CD1c-positive myeloid dendritic cell (primary cell): ENCODE data around the gene NUDT4.
"Not testable (repeated sequence)": the region's sequence is repeated elsewhere in the genome, so short reads cannot be mapped to it uniquely, and the experiment has no call there.

ENCODE experiments used
- DNase-seq: peaks from one replicate; pipeline ENCODE4 v3.0.0-alpha.2; 2016; ENCODE audit errors: extremely low spot score

NUDT4 gene

GRCh38 chr12:93368766-93369165, 9.0 kb upstream of the NUDT4 start:
- DNase-seq: no peak

DNA sequence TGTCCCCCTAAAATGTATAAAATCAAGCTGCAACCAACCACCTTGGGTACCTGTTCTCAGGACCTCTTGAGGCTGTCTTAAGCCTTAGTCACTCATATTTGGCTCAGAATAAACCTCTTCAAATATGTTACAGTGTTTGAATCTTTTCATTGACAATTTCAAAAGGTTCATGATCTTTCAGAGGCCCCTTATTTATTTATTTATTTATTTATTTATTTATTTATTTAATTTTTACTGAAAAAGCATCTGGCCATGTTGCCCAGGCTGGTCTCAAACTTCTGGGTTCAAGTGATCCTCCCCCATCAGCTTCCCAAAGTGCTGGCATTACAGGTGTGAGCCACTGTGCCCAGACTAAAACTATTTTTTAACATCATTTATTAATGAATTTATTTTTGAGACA, 8.2 kb upstream of the NUDT4 start:
- no peak for DNase-seq

DNA sequence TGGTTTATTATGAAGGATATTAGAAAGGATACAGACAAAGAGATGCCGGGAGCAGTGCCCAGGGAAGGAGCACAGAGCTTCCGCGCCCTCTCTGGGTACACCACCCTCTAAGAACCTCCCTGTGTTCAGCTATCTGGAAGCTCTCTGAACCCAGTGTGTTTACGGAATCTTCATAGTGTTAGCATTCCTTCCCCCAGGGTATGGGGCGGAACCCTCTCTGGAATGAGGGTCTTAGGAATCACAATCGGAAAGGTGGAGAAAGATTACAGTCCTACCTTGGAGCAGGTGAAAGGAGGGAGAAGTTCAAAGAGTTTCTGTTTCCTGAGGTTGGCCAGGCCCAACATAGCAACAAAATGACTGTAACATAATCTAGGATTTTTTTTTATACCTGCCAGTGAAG, 6.8 kb upstream of the NUDT4 start:
- no peak for DNase-seq

DNA sequence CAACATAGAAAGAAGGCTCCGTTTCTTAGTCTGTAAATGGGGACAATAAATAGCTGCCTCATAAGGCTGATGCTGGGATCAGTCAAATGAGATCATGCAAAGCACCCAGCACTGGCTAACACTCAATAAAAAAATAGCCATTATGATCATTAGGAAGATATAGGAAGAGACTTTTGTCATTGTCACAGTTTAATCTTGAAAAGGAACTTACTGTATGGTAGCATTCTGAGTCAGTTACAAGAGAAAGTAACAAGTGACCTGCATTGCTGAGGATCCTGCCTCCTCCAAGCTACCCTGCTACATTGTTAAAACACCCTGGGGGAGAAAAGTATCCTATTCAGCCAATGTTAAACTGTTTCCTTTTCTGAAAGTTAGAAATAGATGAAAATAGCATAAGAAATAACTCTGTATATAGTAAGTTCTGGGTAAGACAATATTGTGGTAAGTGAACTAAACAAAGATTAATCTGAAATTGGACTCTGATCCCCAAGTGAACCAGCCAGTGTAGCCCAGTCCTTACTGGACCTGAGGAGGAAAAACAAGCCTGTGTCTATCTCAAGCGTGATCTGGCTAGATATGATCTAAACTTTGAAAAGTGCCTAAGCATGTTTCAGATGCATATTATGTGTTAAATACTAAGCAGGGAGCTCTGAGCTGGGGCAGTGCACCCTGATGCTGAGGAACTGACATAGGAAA, 3.6 kb upstream of the NUDT4 start:
- peak; percentile 65 for DNase-seq

DNA sequence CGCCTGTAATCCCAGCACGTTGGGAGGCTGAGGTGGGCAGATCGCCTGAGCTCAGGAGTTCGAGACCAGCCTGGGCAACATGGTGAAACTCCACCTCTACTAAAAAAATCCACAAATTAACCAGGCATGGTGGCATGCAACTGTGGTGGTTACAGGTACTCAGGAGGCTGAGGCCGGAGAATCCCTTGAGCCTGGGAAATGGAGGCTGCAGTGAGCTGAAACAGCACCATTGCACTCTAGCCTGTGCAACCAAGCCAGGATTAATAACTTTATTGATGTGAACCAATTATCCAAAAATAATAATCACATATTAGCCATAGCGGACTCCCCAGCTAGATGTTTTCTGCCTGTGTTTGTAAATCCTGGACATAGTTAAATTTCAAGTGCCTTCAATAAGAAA, 1.8 kb upstream of the NUDT4 start:
- DNase-seq: no peak

DNA sequence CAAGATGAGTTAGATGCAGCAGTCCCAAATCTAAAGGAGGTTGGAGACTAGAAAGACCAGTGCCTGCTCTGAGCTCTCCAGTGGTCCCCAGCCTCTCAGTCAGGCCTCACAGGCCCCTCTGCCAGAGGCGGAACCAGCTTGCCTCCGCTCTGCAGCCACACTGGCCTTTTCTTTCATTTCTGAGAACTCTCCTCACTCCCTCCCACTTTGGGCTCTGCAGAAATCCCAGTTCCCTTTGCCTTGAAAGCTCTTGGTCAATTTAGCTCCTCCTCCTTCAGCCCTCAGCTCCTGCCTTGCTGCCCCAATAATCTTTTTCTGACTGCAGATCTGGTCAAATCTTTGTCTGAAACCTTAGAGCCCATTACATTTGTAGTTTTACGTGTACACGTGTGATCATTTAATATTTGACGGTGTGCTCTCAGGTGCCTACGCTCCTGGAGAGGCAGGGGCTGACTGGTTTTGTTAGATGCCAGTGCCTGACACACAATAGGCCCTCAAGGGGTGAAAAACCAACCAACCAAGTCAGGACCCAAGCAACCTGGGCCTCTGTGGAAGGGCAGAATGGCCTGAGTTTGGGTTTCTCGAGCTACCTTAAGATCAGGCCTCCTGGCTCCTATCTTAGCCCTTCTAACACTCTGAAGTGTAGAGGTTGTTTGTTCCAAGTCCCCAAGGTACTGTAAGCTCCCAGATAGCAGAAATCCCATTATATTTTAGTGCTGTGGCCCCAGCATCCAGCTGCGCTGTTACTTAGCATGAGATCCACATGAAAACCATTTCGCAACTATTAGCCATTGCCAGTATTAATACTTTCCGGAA, 1.1 kb upstream of the NUDT4 start:
- DNase-seq: peak; percentile 85

GRCh38 chr12:93378196-93378997, 672 bp downstream of the NUDT4 start:
- peak; percentile 76 for DNase-seq

DNA sequence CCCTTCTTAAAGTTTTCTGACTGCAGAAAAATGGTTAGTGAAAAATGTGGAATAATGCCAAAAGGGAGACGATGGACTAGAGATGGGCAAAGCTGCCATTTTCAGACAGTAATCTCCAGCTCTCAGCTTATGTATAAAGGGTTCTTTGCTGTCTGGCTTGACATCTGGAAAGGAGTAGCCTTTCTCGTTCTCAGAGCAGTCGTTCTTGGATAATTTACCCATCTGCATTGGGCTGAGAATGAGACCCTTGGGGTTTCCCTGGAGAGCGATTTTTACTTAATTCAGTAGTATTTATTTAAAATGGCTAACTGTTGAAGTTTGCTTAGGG, 1.2 kb downstream of the NUDT4 start:
- no peak for DNase-seq

GRCh38 chr12:93379326-93379980, 1.7 kb downstream of the NUDT4 start:
- peak; percentile 16 for DNase-seq

DNA sequence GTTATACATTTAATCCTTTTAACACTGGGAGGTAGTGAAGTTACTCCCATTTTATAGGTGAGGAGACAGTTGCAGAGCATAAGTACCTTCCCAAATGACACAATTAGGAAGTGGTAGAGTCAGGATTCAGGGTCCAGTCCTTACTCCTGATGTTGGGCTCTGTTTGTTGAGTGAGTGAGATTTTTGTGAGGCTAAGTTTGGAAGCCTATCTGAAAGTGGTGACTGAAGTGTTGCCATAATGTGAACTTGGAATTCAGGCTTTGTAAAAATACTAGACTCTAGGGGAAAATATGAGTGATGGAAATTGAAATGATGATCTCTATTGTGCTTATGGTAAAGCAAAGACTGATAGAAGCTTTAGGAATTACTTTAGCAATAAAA, 2.2 kb downstream of the NUDT4 start:
- no peak for DNase-seq

DNA sequence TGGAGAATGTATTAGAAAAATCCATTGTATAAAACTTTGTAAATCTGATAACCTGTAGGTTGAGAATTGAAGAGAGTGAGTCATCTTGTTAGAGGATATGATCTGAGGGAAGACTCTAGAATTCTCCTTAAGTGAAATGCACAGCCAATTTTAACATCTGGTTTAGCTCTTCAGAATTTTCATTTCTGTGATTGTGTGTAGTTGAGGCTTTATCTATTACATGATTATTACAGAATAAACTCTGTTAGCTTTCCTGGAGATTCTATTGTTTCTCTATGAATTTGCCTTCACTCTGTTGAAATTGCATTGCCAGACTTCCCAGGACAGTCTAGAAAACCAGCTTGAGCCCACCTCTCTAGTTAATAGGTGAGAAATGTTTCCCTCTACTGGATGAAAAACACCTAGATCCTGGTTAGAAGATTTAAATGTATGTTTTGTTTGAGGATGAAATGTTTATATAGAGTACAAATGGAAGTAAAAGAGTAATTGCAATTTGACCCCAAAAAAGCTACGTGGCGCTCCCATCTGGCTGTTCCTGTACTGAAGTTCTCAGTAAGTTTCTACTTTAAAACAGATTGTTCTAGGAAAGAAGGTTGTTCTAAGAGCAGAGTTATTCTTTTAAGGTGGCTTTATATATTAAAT, 2.9 kb downstream of the NUDT4 start:
- no peak for DNase-seq

DNA sequence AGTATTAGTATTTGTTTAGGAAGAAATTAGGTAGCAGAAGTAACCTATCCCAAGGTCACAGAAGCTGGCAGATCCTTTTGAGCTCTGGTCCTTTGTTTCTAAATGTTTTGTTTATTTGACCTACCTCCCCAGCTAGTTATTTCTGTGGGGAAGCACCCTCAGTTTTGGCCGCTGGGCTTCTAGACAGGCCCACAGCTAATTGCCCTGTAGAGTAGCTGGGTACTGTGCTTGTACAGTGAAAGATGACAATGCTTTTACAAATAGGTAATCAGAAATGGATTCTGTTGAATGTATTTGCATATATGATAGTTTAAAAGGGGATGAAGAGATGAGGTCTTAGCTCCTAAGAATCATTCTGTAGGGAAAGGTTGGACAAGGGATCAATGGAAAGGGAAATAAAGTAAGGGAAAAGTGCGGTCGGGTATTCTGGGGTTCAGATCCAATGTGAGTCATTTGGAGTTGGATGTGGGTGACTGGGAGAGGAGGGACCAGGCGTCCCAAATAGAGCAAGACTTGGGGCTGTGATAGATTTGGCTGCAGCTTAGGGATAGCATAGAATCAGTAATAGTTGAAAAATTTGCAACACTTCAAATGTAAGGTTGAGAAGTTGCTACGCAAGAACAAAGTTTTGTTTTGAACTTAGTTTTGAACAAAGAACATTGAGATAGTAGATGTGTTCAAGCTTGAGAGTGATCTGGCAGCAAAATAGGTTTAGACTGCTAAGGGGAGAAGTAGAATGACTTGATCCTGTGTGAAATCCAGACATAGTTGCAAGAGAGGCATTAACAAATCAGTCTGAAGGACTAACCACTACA, 3.6 kb downstream of the NUDT4 start:
- no peak for DNase-seq

- not testable (repeated sequence) for DNase-seq
Measured at GRCh38 chr12:93381976-93382437, 4.3 kb downstream of the NUDT4 start.

- no peak for DNase-seq
Measured at GRCh38 chr12:93387780-93388179, 10.1 kb downstream of the NUDT4 start.

DNA sequence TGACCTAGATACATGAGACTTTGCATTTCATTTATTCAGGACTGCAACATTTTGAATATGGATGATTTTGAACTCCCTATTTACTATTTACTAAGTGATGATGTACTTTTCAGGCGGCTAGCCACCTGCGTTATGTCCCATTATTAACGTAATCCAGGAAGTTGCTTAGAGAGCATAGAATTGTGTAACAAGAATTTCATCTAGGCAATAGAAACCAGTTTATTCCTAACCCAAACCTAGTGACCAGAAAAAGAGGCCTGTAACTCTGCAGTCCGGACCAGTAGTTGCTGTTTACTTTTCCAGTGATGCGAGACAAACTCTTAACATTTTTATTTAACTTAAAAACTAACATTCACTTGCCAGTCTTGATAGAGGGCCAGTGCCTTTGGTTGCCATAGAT, 12.3 kb downstream of the NUDT4 start:
- no peak for DNase-seq

GRCh38 chr12:93390549-93391297, 13.0 kb downstream of the NUDT4 start:
- no peak for DNase-seq

- DNase-seq: no peak
Measured at GRCh38 chr12:93393425-93393824, 15.7 kb downstream of the NUDT4 start.

DNA sequence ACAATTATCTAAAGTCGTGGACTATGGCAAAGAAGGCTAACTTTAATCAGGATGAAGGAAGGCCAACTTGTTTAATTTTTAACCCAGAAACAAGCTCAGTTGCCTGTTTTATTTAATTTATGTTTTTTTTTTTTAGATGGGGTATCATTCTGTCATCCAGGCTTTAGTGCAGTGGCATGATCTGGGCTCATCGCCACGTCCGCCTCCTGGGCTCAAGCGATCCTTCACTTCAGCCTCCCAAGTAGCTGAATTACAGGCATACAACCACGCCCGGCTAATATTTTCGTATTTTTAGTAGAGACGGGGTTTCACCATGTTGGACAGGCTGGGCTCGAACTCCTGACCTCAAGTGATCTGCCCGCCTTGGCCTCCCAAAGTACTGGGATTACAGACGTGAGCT, 19.7 kb downstream of the NUDT4 start:
- DNase-seq: no peak

GRCh38 chr12:93399183-93399863, 21.6 kb downstream of the NUDT4 start:
- not testable (repeated sequence) for DNase-seq
